HG02852 (cell line): ENCODE data around the gene PIN4.
A peak's percentile ranks its signal among the peaks of the same experiment; 100 is the strongest.
"Not testable (repeated sequence)": the region's sequence is repeated elsewhere in the genome, so short reads cannot be mapped to it uniquely, and the experiment has no call there.

ENCODE experiments used
- ATAC-seq: cut with Tn5 transposase; IDR thresholded peaks from one replicate; pipeline ENCODE4 v1.9.1; 2021; ENCODE audit warnings: mild to moderate bottlenecking, moderate library complexity; ENCODE audit not compliant: unreplicated experiment

PIN4 gene

GRCh38 chrX:72181178-72182125 is at the start of gene PIN4:
TSS of gene PIN4 (plus strand) at chrX:72181757. CDS start at chrX:72181786, 29 bp downstream.
- peak; percentile 95 for ATAC-seq

GRCh38 chrX:72132456-72132855 is 49.1 kb upstream of the PIN4 start:
- no peak for ATAC-seq

- ATAC-seq: no peak
Observed at GRCh38 chrX:72133851-72134546, 47.6 kb upstream of the PIN4 start.

- no peak for ATAC-seq
Observed at GRCh38 chrX:72137846-72138495, 43.6 kb upstream of the PIN4 start.

- ATAC-seq: no peak
Observed at GRCh38 chrX:72139538-72139937, 42.0 kb upstream of the PIN4 start.

- ATAC-seq: peak; percentile 76
Observed at GRCh38 chrX:72141372-72142004, 40.1 kb upstream of the PIN4 start.

- ATAC-seq: no peak
Observed at GRCh38 chrX:72142094-72142793, 39.3 kb upstream of the PIN4 start.

GRCh38 chrX:72142794-72143608 is 38.6 kb upstream of the PIN4 start:
- ATAC-seq: no peak

- no peak for ATAC-seq
Observed at GRCh38 chrX:72143609-72143907, 38.0 kb upstream of the PIN4 start.

GRCh38 chrX:72145181-72145580 is 36.4 kb upstream of the PIN4 start:
- ATAC-seq: no peak

- ATAC-seq: no peak
Observed at GRCh38 chrX:72146527-72146926, 35.0 kb upstream of the PIN4 start.

GRCh38 chrX:72158773-72159172 is 22.8 kb upstream of the PIN4 start:
- ATAC-seq: no peak

GRCh38 chrX:72159769-72160168 is 21.8 kb upstream of the PIN4 start:
- no peak for ATAC-seq

GRCh38 chrX:72165551-72165950 is 16.0 kb upstream of the PIN4 start:
- no peak for ATAC-seq

- no peak for ATAC-seq
Observed at GRCh38 chrX:72169008-72169728, 12.4 kb upstream of the PIN4 start.

- not testable (repeated sequence) for ATAC-seq
Observed at GRCh38 chrX:72176289-72176688, 5.3 kb upstream of the PIN4 start.

- no peak for ATAC-seq
Observed at GRCh38 chrX:72176981-72177380, 4.6 kb upstream of the PIN4 start.

- ATAC-seq: no peak
Observed at GRCh38 chrX:72180539-72180938, 1.0 kb upstream of the PIN4 start.

- ATAC-seq: no peak
Observed at GRCh38 chrX:72182924-72183323, 1.4 kb downstream of the PIN4 start.
